ENCODE data around the gene SREBF1. TPM values are rescaled to one million over a fixed set of nuclear protein-coding genes. Genes with fewer than 3 reads are reported as not detected.

The SREBF1 gene
- total RNA-seq, 1 donor, result 115 TPM

- peaks cover 16% of the 10 kb centered on the region for H3K36me3 ChIP-seq (ENCODE audit: insufficient read depth, low read length)
- H3K4me1 ChIP-seq (ENCODE audit: insufficient read depth, low read length), result no peaks in the 10 kb centered on the region
- no peak overlapping the region for H2AFZ ChIP-seq (ENCODE audit: low read length)
- H3K4me2 ChIP-seq (ENCODE audit: insufficient read depth, low read length), result no peak overlapping the region
- H3K9me3 ChIP-seq (ENCODE audit: low read depth, low read length), result no peaks in the 10 kb centered on the region
- no peaks in the 10 kb centered on the region for H3K27me3 ChIP-seq (ENCODE audit: insufficient read depth, low read length)
- no peak for TF ChIP-seq CTCF (IDR thresholded peaks at IDR 0.05; ENCODE audit: extremely low read depth, low read depth, low read length)
- no peak overlapping the region for H3K27ac ChIP-seq (ENCODE audit: low read depth, low read length)
- H3K79me2 ChIP-seq (ENCODE audit: insufficient read depth, low read length), result no peaks in the 10 kb centered on the region
- DNase-seq (ENCODE audit: insufficient read length, low spot score, missing footprints), result no peak
- no peak overlapping the region for H3K4me3 ChIP-seq (ENCODE audit: insufficient read depth, low read length)
- peaks cover 6% of the 10 kb centered on the region for H4K20me1 ChIP-seq (ENCODE audit: insufficient read depth, low read length)
Observed at GRCh38 chr17:17865035-17865434, 28.2 kb upstream of the SREBF1 start.

GRCh38 chr17:17860766-17861107 is 24.0 kb upstream of the SREBF1 start:
- H3K4me1 ChIP-seq (ENCODE audit: insufficient read depth, low read length), result peaks cover 10% of the 10 kb centered on the region
- H3K27me3 ChIP-seq (ENCODE audit: insufficient read depth, low read length), result no peaks in the 10 kb centered on the region
- H3K79me2 ChIP-seq (ENCODE audit: insufficient read depth, low read length), result no peaks in the 10 kb centered on the region
- H2AFZ ChIP-seq (ENCODE audit: low read length), result no peak overlapping the region
- DNase-seq (ENCODE audit: insufficient read length, low spot score, missing footprints), result peak; percentile 29
- H3K9me3 ChIP-seq (ENCODE audit: low read depth, low read length), result no peaks in the 10 kb centered on the region
- no peak overlapping the region for H3K4me2 ChIP-seq (ENCODE audit: insufficient read depth, low read length)
- H4K20me1 ChIP-seq (ENCODE audit: insufficient read depth, low read length), result peaks cover 3% of the 10 kb centered on the region
- no peak overlapping the region for H3K27ac ChIP-seq (ENCODE audit: low read depth, low read length)
- TF ChIP-seq CTCF (IDR thresholded peaks at IDR 0.05; ENCODE audit: extremely low read depth, low read depth, low read length), result no peak
- H3K36me3 ChIP-seq (ENCODE audit: insufficient read depth, low read length), result peaks cover 10% of the 10 kb centered on the region
- no peak overlapping the region for H3K4me3 ChIP-seq (ENCODE audit: insufficient read depth, low read length)

- Histone ChIP-seq H4K20me1 (ENCODE audit: insufficient read depth, low read length) (peaks cover 3% of the 10 kb centered on the region), H3K36me3 (ENCODE audit: insufficient read depth, low read length) (peaks cover 10% of the 10 kb centered on the region), H3K4me1 (ENCODE audit: insufficient read depth, low read length) (peaks cover 16% of the 10 kb centered on the region), H3K27me3 (ENCODE audit: insufficient read depth, low read length) (no peaks in the 10 kb centered on the region), H3K9me3 (ENCODE audit: low read depth, low read length) (no peaks in the 10 kb centered on the region), H3K4me2 (ENCODE audit: insufficient read depth, low read length) (no peak overlapping the region), H2AFZ (ENCODE audit: low read length) (no peak overlapping the region), H3K27ac (ENCODE audit: low read depth, low read length) (no peak overlapping the region), H3K79me2 (ENCODE audit: insufficient read depth, low read length) (no peaks in the 10 kb centered on the region), H3K4me3 (ENCODE audit: insufficient read depth, low read length) (no peak overlapping the region)
- DNase-seq (ENCODE audit: insufficient read length, low spot score, missing footprints), result peak; percentile 94
- TF ChIP-seq CTCF (IDR thresholded peaks at IDR 0.05; ENCODE audit: extremely low read depth, low read depth, low read length), result peak; percentile 94
Observed at GRCh38 chr17:17859909-17860765, 23.4 kb upstream of the SREBF1 start.

GRCh38 chr17:17857496-17857895 is 20.7 kb upstream of the SREBF1 start:
- Histone ChIP-seq H3K36me3 (ENCODE audit: insufficient read depth, low read length) (peaks cover 16% of the 10 kb centered on the region), H4K20me1 (ENCODE audit: insufficient read depth, low read length) (peaks cover 3% of the 10 kb centered on the region), H3K4me3 (ENCODE audit: insufficient read depth, low read length) (no peak overlapping the region), H3K4me2 (ENCODE audit: insufficient read depth, low read length) (no peak overlapping the region), H3K9me3 (ENCODE audit: low read depth, low read length) (no peaks in the 10 kb centered on the region), H2AFZ (ENCODE audit: low read length) (no peak overlapping the region), H3K27me3 (ENCODE audit: insufficient read depth, low read length) (no peaks in the 10 kb centered on the region), H3K4me1 (ENCODE audit: insufficient read depth, low read length) (peaks cover 22% of the 10 kb centered on the region), H3K79me2 (ENCODE audit: insufficient read depth, low read length) (no peaks in the 10 kb centered on the region), H3K27ac (ENCODE audit: low read depth, low read length) (no peak overlapping the region)
- DNase-seq (ENCODE audit: insufficient read length, low spot score, missing footprints), result no peak
- no peak for TF ChIP-seq CTCF (IDR thresholded peaks at IDR 0.05; ENCODE audit: extremely low read depth, low read depth, low read length)

All from osteoblast (primary cell).